Measurements from ENCODE around the gene NIN.
"Not testable (repeated sequence)": the region's sequence is repeated elsewhere in the genome, so short reads cannot be mapped to it uniquely, and the experiment has no call there.

Gene NIN

GRCh38 chr14:50828721-50829488 is 2.1 kb downstream of the NIN start:
- Histone ChIP-seq H3K36me3 (ENCODE audit: insufficient read depth, low read length) (no peaks in the 10 kb centered on the region), H3K27me3 (ENCODE audit: insufficient read depth, low read length) (no peaks in the 10 kb centered on the region), H3K79me2 (ENCODE audit: control insufficient read depth, insufficient read depth, low read length, unreplicated experiment) (peaks cover 60% of the 10 kb centered on the region), H3K27ac (ENCODE audit: low read depth, low read length) (no peak overlapping the region), H3K4me1 (ENCODE audit: control insufficient read depth, insufficient read depth, low read length, unreplicated experiment) (peaks cover 19% of the 10 kb centered on the region), H3K4me3 (ENCODE audit: low read depth, low read length) (peak overlapping the region; percentile 91), H2AFZ (ENCODE audit: low read length, unreplicated experiment) (no peak overlapping the region)

- Histone ChIP-seq H3K79me2 (ENCODE audit: control insufficient read depth, insufficient read depth, low read length, unreplicated experiment) (peaks cover 81% of the 10 kb centered on the region), H3K4me3 (ENCODE audit: low read depth, low read length) (no peak overlapping the region), H3K27ac (ENCODE audit: low read depth, low read length) (no peak overlapping the region)
These were observed 4.3 kb downstream of the NIN start for GRCh38 chr14:50826681-50827080.

DNA sequence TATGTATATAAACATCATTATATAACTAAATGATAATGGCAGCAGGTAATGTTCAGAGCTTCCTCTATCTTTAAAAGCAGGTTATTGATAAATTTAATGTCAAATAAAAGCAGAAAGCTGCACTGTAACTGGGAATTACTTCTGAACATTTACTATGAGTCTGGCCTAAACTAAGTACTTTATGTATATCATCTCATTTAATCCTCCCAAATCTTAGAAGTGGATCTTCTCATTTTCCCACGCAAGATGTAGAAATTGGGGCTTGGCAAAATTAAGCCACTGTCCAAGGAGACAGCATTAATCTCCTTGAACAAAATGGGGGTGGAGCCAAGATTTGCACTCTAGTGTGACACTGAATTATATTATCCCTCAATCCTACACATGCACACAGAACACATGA is 5.7 kb downstream of the NIN start:
- H3K79me2 ChIP-seq (ENCODE audit: control insufficient read depth, insufficient read depth, low read length, unreplicated experiment): peaks cover 84% of the 10 kb centered on the region
- no peaks in the 10 kb centered on the region for H3K27me3 ChIP-seq (ENCODE audit: insufficient read depth, low read length)
- no peak overlapping the region for H3K4me3 ChIP-seq (ENCODE audit: low read depth, low read length)
- H2AFZ ChIP-seq (ENCODE audit: low read length, unreplicated experiment): no peak overlapping the region
- no peaks in the 10 kb centered on the region for H3K36me3 ChIP-seq (ENCODE audit: insufficient read depth, low read length)
- H3K27ac ChIP-seq (ENCODE audit: low read depth, low read length): no peak overlapping the region
- H3K4me1 ChIP-seq (ENCODE audit: control insufficient read depth, insufficient read depth, low read length, unreplicated experiment): peaks cover 30% of the 10 kb centered on the region

More at GRCh38 chr14:50826681-50827080, 4.3 kb downstream of the NIN start:
- peaks cover 30% of the 10 kb centered on the region for H3K4me1 ChIP-seq (ENCODE audit: control insufficient read depth, insufficient read depth, low read length, unreplicated experiment)
- H3K36me3 ChIP-seq (ENCODE audit: insufficient read depth, low read length): no peaks in the 10 kb centered on the region
- H2AFZ ChIP-seq (ENCODE audit: low read length, unreplicated experiment): no peak overlapping the region
- H3K27me3 ChIP-seq (ENCODE audit: insufficient read depth, low read length): no peaks in the 10 kb centered on the region

- peaks cover 24% of the 10 kb centered on the region for H3K4me1 ChIP-seq (ENCODE audit: control insufficient read depth, insufficient read depth, low read length, unreplicated experiment)
These were observed 7.0 kb downstream of the NIN start for GRCh38 chr14:50823762-50824636.

DNA sequence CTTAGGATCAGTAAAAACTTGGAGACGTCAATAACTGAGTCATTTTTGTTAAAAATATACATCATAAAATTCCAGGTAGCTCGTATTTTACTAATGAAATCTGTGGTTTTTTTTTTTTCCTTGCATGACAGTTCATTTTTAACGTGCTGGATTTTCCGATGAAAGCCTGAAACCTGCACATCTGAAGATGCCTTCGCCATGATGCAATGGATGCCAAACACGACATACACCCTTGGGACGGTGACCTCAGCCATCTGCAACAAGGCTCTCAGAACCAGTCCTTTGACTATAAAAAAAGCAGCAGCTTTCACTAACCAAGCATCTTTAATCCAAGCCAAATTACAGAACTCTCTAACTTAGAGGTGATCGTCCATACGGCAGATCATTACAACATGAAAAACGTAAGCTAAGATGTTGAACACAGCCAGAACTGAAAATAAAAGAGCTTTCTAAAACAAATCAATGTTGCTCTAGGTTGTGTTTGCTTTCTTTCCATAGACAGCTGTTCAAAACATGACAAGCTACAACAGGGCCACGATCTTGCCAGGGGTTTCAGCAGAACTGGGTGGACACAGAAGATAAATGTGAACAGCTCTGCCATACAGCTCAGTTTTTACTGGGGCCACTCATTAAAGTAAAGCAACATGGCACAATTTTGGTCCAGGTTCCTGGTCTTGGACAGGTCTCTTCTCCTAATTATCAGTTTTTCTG is 7.8 kb downstream of the NIN start:
- H3K79me2 ChIP-seq (ENCODE audit: control insufficient read depth, insufficient read depth, low read length, unreplicated experiment): peaks cover 68% of the 10 kb centered on the region
- no peak overlapping the region for H3K4me3 ChIP-seq (ENCODE audit: low read depth, low read length)
- no peaks in the 10 kb centered on the region for H3K36me3 ChIP-seq (ENCODE audit: insufficient read depth, low read length)
- no peak overlapping the region for H3K27ac ChIP-seq (ENCODE audit: low read depth, low read length)
- peaks cover 17% of the 10 kb centered on the region for H3K4me1 ChIP-seq (ENCODE audit: control insufficient read depth, insufficient read depth, low read length, unreplicated experiment)
- no peaks in the 10 kb centered on the region for H3K27me3 ChIP-seq (ENCODE audit: insufficient read depth, low read length)
- no peak overlapping the region for H2AFZ ChIP-seq (ENCODE audit: low read length, unreplicated experiment)

More at GRCh38 chr14:50823762-50824636, 7.0 kb downstream of the NIN start:
- H2AFZ ChIP-seq (ENCODE audit: low read length, unreplicated experiment): no peak overlapping the region
- no peak overlapping the region for H3K27ac ChIP-seq (ENCODE audit: low read depth, low read length)
- no peaks in the 10 kb centered on the region for H3K36me3 ChIP-seq (ENCODE audit: insufficient read depth, low read length)
- H3K27me3 ChIP-seq (ENCODE audit: insufficient read depth, low read length): no peaks in the 10 kb centered on the region
- H3K4me3 ChIP-seq (ENCODE audit: low read depth, low read length): no peak overlapping the region
- peaks cover 75% of the 10 kb centered on the region for H3K79me2 ChIP-seq (ENCODE audit: control insufficient read depth, insufficient read depth, low read length, unreplicated experiment)

DNA sequence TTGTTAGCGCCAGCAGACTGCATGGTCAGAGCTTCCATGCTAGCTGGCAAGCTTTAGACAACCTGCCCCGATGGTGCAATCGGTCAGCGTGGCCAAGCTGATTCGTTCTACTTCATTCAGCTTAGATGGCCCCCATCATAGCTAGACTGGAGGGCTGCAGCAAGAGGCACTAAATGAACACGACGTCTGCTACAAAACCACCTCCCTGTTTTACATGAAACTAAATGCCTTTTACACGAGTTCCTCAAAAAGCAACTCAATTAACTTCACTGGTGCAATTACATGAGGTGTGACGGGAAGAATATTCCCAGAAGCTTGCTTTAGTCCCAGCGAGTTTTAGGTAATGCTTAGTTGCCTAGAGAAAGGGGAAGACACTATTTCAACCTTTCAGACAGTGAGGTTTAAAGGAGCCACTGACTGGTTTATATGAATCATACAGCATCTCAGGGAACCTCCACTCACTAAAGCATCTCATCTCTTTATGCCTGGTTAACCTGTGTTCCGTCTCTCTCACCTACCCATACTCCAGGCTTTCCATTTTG is 8.4 kb downstream of the NIN start:
- Histone ChIP-seq H3K27ac (ENCODE audit: low read depth, low read length) (no peak overlapping the region), H3K4me1 (ENCODE audit: control insufficient read depth, insufficient read depth, low read length, unreplicated experiment) (peaks cover 17% of the 10 kb centered on the region), H2AFZ (ENCODE audit: low read length, unreplicated experiment) (no peak overlapping the region), H3K27me3 (ENCODE audit: insufficient read depth, low read length) (no peaks in the 10 kb centered on the region), H3K79me2 (ENCODE audit: control insufficient read depth, insufficient read depth, low read length, unreplicated experiment) (peaks cover 61% of the 10 kb centered on the region), H3K36me3 (ENCODE audit: insufficient read depth, low read length) (no peaks in the 10 kb centered on the region), H3K4me3 (ENCODE audit: low read depth, low read length) (no peak overlapping the region)

GRCh38 chr14:50821510-50822464 is 9.2 kb downstream of the NIN start:
- Histone ChIP-seq H2AFZ (ENCODE audit: low read length, unreplicated experiment) (no peak overlapping the region), H3K27ac (ENCODE audit: low read depth, low read length) (no peak overlapping the region), H3K4me3 (ENCODE audit: low read depth, low read length) (no peak overlapping the region), H3K36me3 (ENCODE audit: insufficient read depth, low read length) (no peaks in the 10 kb centered on the region), H3K79me2 (ENCODE audit: control insufficient read depth, insufficient read depth, low read length, unreplicated experiment) (peaks cover 58% of the 10 kb centered on the region), H3K4me1 (ENCODE audit: control insufficient read depth, insufficient read depth, low read length, unreplicated experiment) (peaks cover 20% of the 10 kb centered on the region), H3K27me3 (ENCODE audit: insufficient read depth, low read length) (no peaks in the 10 kb centered on the region)

- no peaks in the 10 kb centered on the region for H3K27me3 ChIP-seq (ENCODE audit: insufficient read depth, low read length)
- peaks cover 52% of the 10 kb centered on the region for H3K79me2 ChIP-seq (ENCODE audit: control insufficient read depth, insufficient read depth, low read length, unreplicated experiment)
- H2AFZ ChIP-seq (ENCODE audit: low read length, unreplicated experiment): no peak overlapping the region
- no peak overlapping the region for H3K27ac ChIP-seq (ENCODE audit: low read depth, low read length)
- no peaks in the 10 kb centered on the region for H3K36me3 ChIP-seq (ENCODE audit: insufficient read depth, low read length)
- H3K4me3 ChIP-seq (ENCODE audit: low read depth, low read length): no peak overlapping the region
- H3K4me1 ChIP-seq (ENCODE audit: control insufficient read depth, insufficient read depth, low read length, unreplicated experiment): peaks cover 27% of the 10 kb centered on the region
These were observed 10.0 kb downstream of the NIN start for GRCh38 chr14:50820786-50821509.

DNA sequence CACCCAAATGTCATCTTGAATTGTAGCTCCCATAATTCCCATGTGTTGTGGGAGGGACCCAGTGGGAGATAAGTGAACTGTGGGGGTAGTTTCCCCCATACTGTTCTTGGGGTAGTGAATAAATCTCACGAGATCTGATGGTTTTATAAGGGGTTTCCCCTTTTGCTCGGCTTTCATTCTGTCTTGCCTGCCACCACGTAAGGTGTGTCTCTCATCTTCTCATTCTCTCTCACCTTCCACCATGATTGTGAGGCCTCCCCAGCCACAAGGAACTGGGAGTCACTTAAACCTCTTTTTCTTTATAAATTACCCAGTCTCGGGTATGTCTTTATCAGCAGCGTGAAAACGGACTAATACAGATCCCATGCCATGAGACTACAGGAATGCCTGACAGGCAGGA is 11.7 kb downstream of the NIN start:
- H3K79me2 ChIP-seq (ENCODE audit: control insufficient read depth, insufficient read depth, low read length, unreplicated experiment): peaks cover 37% of the 10 kb centered on the region
- not testable (repeated sequence) for H3K27ac ChIP-seq (ENCODE audit: low read depth, low read length); H3K27me3 ChIP-seq (ENCODE audit: insufficient read depth, low read length); H3K4me3 ChIP-seq (ENCODE audit: low read depth, low read length); H2AFZ ChIP-seq (ENCODE audit: low read length, unreplicated experiment); H3K36me3 ChIP-seq (ENCODE audit: insufficient read depth, low read length)
- H3K4me1 ChIP-seq (ENCODE audit: control insufficient read depth, insufficient read depth, low read length, unreplicated experiment): peaks cover 26% of the 10 kb centered on the region

Data from ACC112 (cell line).